Measurements from ENCODE around the gene ATF5.
"Not testable (repeated sequence)": the region's sequence is repeated elsewhere in the genome, so short reads cannot be mapped to it uniquely, and the experiment has no call there.

The ATF5 gene

GRCh38 chr19:49937750-49938381 is 8.9 kb downstream of the ATF5 start:
- Histone ChIP-seq H3K79me2 (ENCODE audit: insufficient read depth, low read depth) (no peaks in the 10 kb centered on the region), H4K20me1 (ENCODE audit: insufficient read depth) (no peaks in the 10 kb centered on the region), H3K9ac (no peak overlapping the region), H3K4me1 (ENCODE audit: low read depth, poor library complexity, severe bottlenecking) (no peaks in the 10 kb centered on the region), H3K4me3 (IDR thresholded peaks at IDR 0.05; ENCODE audit: insufficient read depth, low read depth, low read length) (no peak overlapping the region), H3K4me2 (peak overlapping the region; percentile 6; the same call in 1 of the 2 replicates), H3K36me3 (ENCODE audit: insufficient read depth) (no peaks in the 10 kb centered on the region), H3K27ac (no peak overlapping the region), H3K27me3 (ENCODE audit: insufficient read depth, low read depth) (peaks cover 8% of the 10 kb centered on the region; the same call in 1 of the 2 replicates), H2AFZ (ENCODE audit: low read depth) (peak overlapping the region; percentile 39)
- TF ChIP-seq CTCF (conservative IDR thresholded peaks at IDR 0.05; ENCODE audit: low read depth, low read length) = peak; percentile 98

GRCh38 chr19:49938662-49939061 is 9.7 kb downstream of the ATF5 start:
- Histone ChIP-seq H2AFZ (ENCODE audit: low read depth) (no peak overlapping the region), H3K4me1 (ENCODE audit: low read depth, poor library complexity, severe bottlenecking) (no peaks in the 10 kb centered on the region), H3K4me3 (IDR thresholded peaks at IDR 0.05; ENCODE audit: insufficient read depth, low read depth, low read length) (no peak overlapping the region), H3K27ac (no peak overlapping the region), H3K27me3 (ENCODE audit: insufficient read depth, low read depth) (peaks cover 13% of the 10 kb centered on the region; the same call in 1 of the 2 replicates), H3K9ac (no peak overlapping the region), H3K79me2 (ENCODE audit: insufficient read depth, low read depth) (no peaks in the 10 kb centered on the region), H3K36me3 (ENCODE audit: insufficient read depth) (no peaks in the 10 kb centered on the region), H4K20me1 (ENCODE audit: insufficient read depth) (no peaks in the 10 kb centered on the region), H3K4me2 (no peak overlapping the region)
- no peak for TF ChIP-seq CTCF (conservative IDR thresholded peaks at IDR 0.05; ENCODE audit: low read depth, low read length)

- Histone ChIP-seq H3K27ac (no peak overlapping the region), H3K79me2 (ENCODE audit: insufficient read depth, low read depth) (no peaks in the 10 kb centered on the region), H2AFZ (ENCODE audit: low read depth) (no peak overlapping the region), H3K27me3 (ENCODE audit: insufficient read depth, low read depth) (peaks cover 23% of the 10 kb centered on the region; the same call in 1 of the 2 replicates), H3K36me3 (ENCODE audit: insufficient read depth) (no peaks in the 10 kb centered on the region), H3K4me2 (no peak overlapping the region), H4K20me1 (ENCODE audit: insufficient read depth) (no peaks in the 10 kb centered on the region), H3K9ac (no peak overlapping the region), H3K4me3 (IDR thresholded peaks at IDR 0.05; ENCODE audit: insufficient read depth, low read depth, low read length) (no peak overlapping the region), H3K4me1 (ENCODE audit: low read depth, poor library complexity, severe bottlenecking) (no peaks in the 10 kb centered on the region)
- peak; percentile 32; the same call in 1 of the 2 replicates for TF ChIP-seq CTCF (conservative IDR thresholded peaks at IDR 0.05; ENCODE audit: low read depth, low read length)
Measured at GRCh38 chr19:49939721-49940481, 10.9 kb downstream of the ATF5 start.

GRCh38 chr19:49940482-49940791 is 11.4 kb downstream of the ATF5 start:
- Histone ChIP-seq H3K4me2 (no peak overlapping the region), H3K27ac (no peak overlapping the region), H4K20me1 (ENCODE audit: insufficient read depth) (no peaks in the 10 kb centered on the region), H3K9ac (no peak overlapping the region), H3K36me3 (ENCODE audit: insufficient read depth) (no peaks in the 10 kb centered on the region), H3K27me3 (ENCODE audit: insufficient read depth, low read depth) (peaks cover 26% of the 10 kb centered on the region; the same call in 1 of the 2 replicates), H3K4me3 (IDR thresholded peaks at IDR 0.05; ENCODE audit: insufficient read depth, low read depth, low read length) (no peak overlapping the region), H2AFZ (ENCODE audit: low read depth) (no peak overlapping the region), H3K79me2 (ENCODE audit: insufficient read depth, low read depth) (no peaks in the 10 kb centered on the region), H3K4me1 (ENCODE audit: low read depth, poor library complexity, severe bottlenecking) (no peaks in the 10 kb centered on the region)
- TF ChIP-seq CTCF (conservative IDR thresholded peaks at IDR 0.05; ENCODE audit: low read depth, low read length) = no peak

- H3K36me3 ChIP-seq (ENCODE audit: insufficient read depth); H3K9ac ChIP-seq; H4K20me1 ChIP-seq (ENCODE audit: insufficient read depth); H3K4me2 ChIP-seq; H3K27ac ChIP-seq; H3K79me2 ChIP-seq (ENCODE audit: insufficient read depth, low read depth); H3K4me3 ChIP-seq (IDR thresholded peaks at IDR 0.05; ENCODE audit: insufficient read depth, low read depth, low read length); H3K4me1 ChIP-seq (ENCODE audit: low read depth, poor library complexity, severe bottlenecking); H2AFZ ChIP-seq (ENCODE audit: low read depth): not testable (repeated sequence)
- peaks cover 56% of the 10 kb centered on the region; the same call in 1 of the 2 replicates for H3K27me3 ChIP-seq (ENCODE audit: insufficient read depth, low read depth)
Measured at GRCh38 chr19:49944567-49944966, 15.6 kb downstream of the ATF5 start.

Measured in KMS-11 (cell line).